Measurements from ENCODE around the gene ABI3BP.

ABI3BP gene

GRCh38 chr3:100993309-100993708 is at the start of gene ABI3BP:
TSS of gene ABI3BP (minus strand) at chr3:100993421. CDS start at chr3:100993384, 37 bp downstream.
- Histone ChIP-seq H3K36me3 (ENCODE audit: insufficient read depth, low read length) (no peaks in the 10 kb centered on the region), H2AFZ (ENCODE audit: low read length, unreplicated experiment) (peak within 1 kb of the TSS; percentile 62), H3K27ac (ENCODE audit: low read depth, low read length) (peak within 1 kb of the TSS; percentile 60), H3K4me3 (ENCODE audit: low read depth, low read length) (peak within 1 kb of the TSS; percentile 83), H3K27me3 (ENCODE audit: insufficient read depth, low read length) (no peaks in the 10 kb centered on the region), H3K4me1 (ENCODE audit: control insufficient read depth, insufficient read depth, low read length, unreplicated experiment) (peaks cover 6% of the 10 kb centered on the region), H3K79me2 (ENCODE audit: control insufficient read depth, insufficient read depth, low read length, unreplicated experiment) (peaks cover 21% of the 10 kb centered on the region)

GRCh38 chr3:101039285-101039684 is 46.1 kb upstream of the ABI3BP start:
- Histone ChIP-seq H3K27ac (ENCODE audit: low read depth, low read length) (peak overlapping the region; percentile 53), H3K4me1 (ENCODE audit: control insufficient read depth, insufficient read depth, low read length, unreplicated experiment) (peaks cover 56% of the 10 kb centered on the region), H3K4me3 (ENCODE audit: low read depth, low read length) (peak overlapping the region; percentile 11; the same call in 1 of the 2 replicates), H3K36me3 (ENCODE audit: insufficient read depth, low read length) (0 out of 2 replicates have a peak, but pooled peaks cover 8% of the 10 kb centered on the region), H3K27me3 (ENCODE audit: insufficient read depth, low read length) (no peaks in the 10 kb centered on the region), H2AFZ (ENCODE audit: low read length, unreplicated experiment) (peak overlapping the region; percentile 21), H3K79me2 (ENCODE audit: control insufficient read depth, insufficient read depth, low read length, unreplicated experiment) (no peaks in the 10 kb centered on the region)

- H3K4me3 ChIP-seq (ENCODE audit: low read depth, low read length) = peak overlapping the region; percentile 11; the same call in 1 of the 2 replicates
- H2AFZ ChIP-seq (ENCODE audit: low read length, unreplicated experiment) = peak overlapping the region; percentile 21
- H3K4me1 ChIP-seq (ENCODE audit: control insufficient read depth, insufficient read depth, low read length, unreplicated experiment) = peaks cover 56% of the 10 kb centered on the region
- 0 out of 2 replicates have a peak, but pooled peaks cover 8% of the 10 kb centered on the region for H3K36me3 ChIP-seq (ENCODE audit: insufficient read depth, low read length)
- H3K27ac ChIP-seq (ENCODE audit: low read depth, low read length) = peak overlapping the region; percentile 53
- no peaks in the 10 kb centered on the region for H3K79me2 ChIP-seq (ENCODE audit: control insufficient read depth, insufficient read depth, low read length, unreplicated experiment)
- no peaks in the 10 kb centered on the region for H3K27me3 ChIP-seq (ENCODE audit: insufficient read depth, low read length)
Measured at GRCh38 chr3:101038880-101039279, 45.7 kb upstream of the ABI3BP start.

GRCh38 chr3:101038393-101038792 is 45.2 kb upstream of the ABI3BP start:
- H3K4me3 ChIP-seq (ENCODE audit: low read depth, low read length) = peak overlapping the region; percentile 11; the same call in 1 of the 2 replicates
- peaks cover 52% of the 10 kb centered on the region for H3K4me1 ChIP-seq (ENCODE audit: control insufficient read depth, insufficient read depth, low read length, unreplicated experiment)
- peak overlapping the region; percentile 21 for H2AFZ ChIP-seq (ENCODE audit: low read length, unreplicated experiment)
- H3K27me3 ChIP-seq (ENCODE audit: insufficient read depth, low read length) = no peaks in the 10 kb centered on the region
- no peaks in the 10 kb centered on the region for H3K79me2 ChIP-seq (ENCODE audit: control insufficient read depth, insufficient read depth, low read length, unreplicated experiment)
- H3K27ac ChIP-seq (ENCODE audit: low read depth, low read length) = peak overlapping the region; percentile 53
- H3K36me3 ChIP-seq (ENCODE audit: insufficient read depth, low read length) = 0 out of 2 replicates have a peak, but pooled peaks cover 8% of the 10 kb centered on the region

GRCh38 chr3:101037613-101038012 is 44.4 kb upstream of the ABI3BP start:
- no peak overlapping the region for H3K4me3 ChIP-seq (ENCODE audit: low read depth, low read length)
- peak overlapping the region; percentile 53; the same call in 1 of the 2 replicates for H3K27ac ChIP-seq (ENCODE audit: low read depth, low read length)
- H3K27me3 ChIP-seq (ENCODE audit: insufficient read depth, low read length) = no peaks in the 10 kb centered on the region
- peaks cover 45% of the 10 kb centered on the region for H3K4me1 ChIP-seq (ENCODE audit: control insufficient read depth, insufficient read depth, low read length, unreplicated experiment)
- no peak overlapping the region for H2AFZ ChIP-seq (ENCODE audit: low read length, unreplicated experiment)
- H3K79me2 ChIP-seq (ENCODE audit: control insufficient read depth, insufficient read depth, low read length, unreplicated experiment) = no peaks in the 10 kb centered on the region
- H3K36me3 ChIP-seq (ENCODE audit: insufficient read depth, low read length) = 0 out of 2 replicates have a peak, but pooled peaks cover 8% of the 10 kb centered on the region

GRCh38 chr3:101036676-101037075 is 43.5 kb upstream of the ABI3BP start:
- peaks cover 11% of the 10 kb centered on the region; the same call in 1 of the 2 replicates for H3K36me3 ChIP-seq (ENCODE audit: insufficient read depth, low read length)
- H3K79me2 ChIP-seq (ENCODE audit: control insufficient read depth, insufficient read depth, low read length, unreplicated experiment) = no peaks in the 10 kb centered on the region
- peak overlapping the region; percentile 31; the same call in 1 of the 2 replicates for H3K4me3 ChIP-seq (ENCODE audit: low read depth, low read length)
- H3K4me1 ChIP-seq (ENCODE audit: control insufficient read depth, insufficient read depth, low read length, unreplicated experiment) = peaks cover 35% of the 10 kb centered on the region
- H3K27ac ChIP-seq (ENCODE audit: low read depth, low read length) = peak overlapping the region; percentile 83
- no peaks in the 10 kb centered on the region for H3K27me3 ChIP-seq (ENCODE audit: insufficient read depth, low read length)
- peak overlapping the region; percentile 20 for H2AFZ ChIP-seq (ENCODE audit: low read length, unreplicated experiment)

- Histone ChIP-seq H3K27ac (ENCODE audit: low read depth, low read length) (peak overlapping the region; percentile 83), H3K4me1 (ENCODE audit: control insufficient read depth, insufficient read depth, low read length, unreplicated experiment) (peaks cover 34% of the 10 kb centered on the region), H3K4me3 (ENCODE audit: low read depth, low read length) (peak overlapping the region; percentile 31; the same call in 1 of the 2 replicates), H2AFZ (ENCODE audit: low read length, unreplicated experiment) (peak overlapping the region; percentile 52), H3K36me3 (ENCODE audit: insufficient read depth, low read length) (peaks cover 14% of the 10 kb centered on the region; the same call in 1 of the 2 replicates), H3K27me3 (ENCODE audit: insufficient read depth, low read length) (no peaks in the 10 kb centered on the region), H3K79me2 (ENCODE audit: control insufficient read depth, insufficient read depth, low read length, unreplicated experiment) (no peaks in the 10 kb centered on the region)
Measured at GRCh38 chr3:101036213-101036618, 43.0 kb upstream of the ABI3BP start.

- no peak overlapping the region for H3K27ac ChIP-seq (ENCODE audit: low read depth, low read length)
- H3K4me3 ChIP-seq (ENCODE audit: low read depth, low read length) = no peak overlapping the region
Measured at GRCh38 chr3:101027286-101027685, 34.1 kb upstream of the ABI3BP start.

GRCh38 chr3:101026881-101027280 is 33.7 kb upstream of the ABI3BP start:
- Histone ChIP-seq H3K4me3 (ENCODE audit: low read depth, low read length) (no peak overlapping the region), H3K27ac (ENCODE audit: low read depth, low read length) (no peak overlapping the region), H3K36me3 (ENCODE audit: insufficient read depth, low read length) (peaks cover 8% of the 10 kb centered on the region; the same call in 1 of the 2 replicates), H3K27me3 (ENCODE audit: insufficient read depth, low read length) (no peaks in the 10 kb centered on the region), H3K79me2 (ENCODE audit: control insufficient read depth, insufficient read depth, low read length, unreplicated experiment) (no peaks in the 10 kb centered on the region), H2AFZ (ENCODE audit: low read length, unreplicated experiment) (no peak overlapping the region), H3K4me1 (ENCODE audit: control insufficient read depth, insufficient read depth, low read length, unreplicated experiment) (no peaks in the 10 kb centered on the region)

More at GRCh38 chr3:101027286-101027685, 34.1 kb upstream of the ABI3BP start:
- Histone ChIP-seq H3K4me1 (ENCODE audit: control insufficient read depth, insufficient read depth, low read length, unreplicated experiment) (no peaks in the 10 kb centered on the region), H2AFZ (ENCODE audit: low read length, unreplicated experiment) (no peak overlapping the region), H3K36me3 (ENCODE audit: insufficient read depth, low read length) (peaks cover 9% of the 10 kb centered on the region; the same call in 1 of the 2 replicates), H3K79me2 (ENCODE audit: control insufficient read depth, insufficient read depth, low read length, unreplicated experiment) (no peaks in the 10 kb centered on the region), H3K27me3 (ENCODE audit: insufficient read depth, low read length) (no peaks in the 10 kb centered on the region)

- Histone ChIP-seq H3K79me2 (ENCODE audit: control insufficient read depth, insufficient read depth, low read length, unreplicated experiment) (no peaks in the 10 kb centered on the region), H3K36me3 (ENCODE audit: insufficient read depth, low read length) (0 out of 2 replicates have a peak, but pooled peaks cover 3% of the 10 kb centered on the region), H3K4me1 (ENCODE audit: control insufficient read depth, insufficient read depth, low read length, unreplicated experiment) (no peaks in the 10 kb centered on the region), H3K27me3 (ENCODE audit: insufficient read depth, low read length) (no peaks in the 10 kb centered on the region), H2AFZ (ENCODE audit: low read length, unreplicated experiment) (no peak overlapping the region), H3K27ac (ENCODE audit: low read depth, low read length) (no peak overlapping the region), H3K4me3 (ENCODE audit: low read depth, low read length) (no peak overlapping the region)
Measured at GRCh38 chr3:101026244-101026643, 33.0 kb upstream of the ABI3BP start.
